ENCODE data around the gene LRBA. TPM values are rescaled to one million over a fixed set of nuclear protein-coding genes. Genes with fewer than 3 reads are reported as not detected.
"Not testable (repeated sequence)": the region's sequence is repeated elsewhere in the genome, so short reads cannot be mapped to it uniquely, and the experiment has no call there.

LRBA gene
- total and polyA plus RNA-seq, 9 of the 15 experiments (the other 6 are each of a cell fraction or from before 2014, with no cell fraction given): 24.2 to 88.7 (median 59.7) TPM

DNA sequence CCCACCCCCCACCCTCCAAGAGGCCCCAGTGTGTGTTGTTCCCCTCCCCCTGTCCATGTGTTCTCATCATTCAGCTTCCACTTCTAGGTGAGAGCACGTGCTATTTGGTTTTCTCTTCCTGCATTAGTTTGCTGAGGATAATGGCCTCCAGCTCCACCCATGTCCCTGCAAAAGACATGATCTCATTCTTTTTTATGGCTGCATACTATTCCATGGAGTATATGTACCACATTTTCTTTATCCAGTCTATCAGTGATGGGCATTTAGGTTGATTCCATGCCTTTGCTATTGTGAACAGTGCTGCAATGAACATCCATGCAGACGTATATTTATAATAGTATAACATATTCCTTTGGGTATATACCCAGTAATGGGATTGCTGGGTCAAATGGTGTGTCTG, 628.7 kb downstream of the LRBA start:
- in situ Hi-C loops (cut with MboI); H3K9ac ChIP-seq (ENCODE audit: insufficient read depth in 1 of 2, low read depth in 2 of 2, low read length in 2 of 2); H3K27ac ChIP-seq (ENCODE audit: extremely low read depth, low read depth, low read length); H3K27me3 ChIP-seq (ENCODE audit: control insufficient read depth in 2 of 2, insufficient read depth in 2 of 2, low read length in 2 of 2); H3K4me3 ChIP-seq; H2AFZ ChIP-seq (ENCODE audit: low read depth, low read length); H3K9me1 ChIP-seq (ENCODE audit: control insufficient read depth, insufficient read depth, low read length); H3K36me3 ChIP-seq (ENCODE audit: control insufficient read depth, insufficient read depth, low read length); POLR2A ChIA-PET; BruUV-seq (replicated peaks); intact Hi-C loops (cut with micrococcal nuclease); ATAC-seq; H4K20me1 ChIP-seq (replicated peaks; ENCODE audit: control insufficient read depth, insufficient read depth, low read length); DNase-seq (ENCODE audit: extremely low read depth in 1 of 4, low spot score in 3 of 4); H3K9me3 ChIP-seq (replicated peaks; ENCODE audit: control insufficient read depth, insufficient read depth, low read depth, low read length); H3K4me1 ChIP-seq (replicated peaks in 1 of 2; ENCODE audit: control insufficient read depth in 2 of 2, insufficient read depth in 2 of 2, low read length in 2 of 2); FAIRE-seq; CTCF ChIA-PET (ENCODE audit: low intra/inter-chr PET ratio); H3K79me2 ChIP-seq (ENCODE audit: control insufficient read depth, insufficient read depth, low read length); H3K4me2 ChIP-seq (ENCODE audit: insufficient read depth, low read length): not testable (repeated sequence)
- TF ChIP-seq KDM1A (IDR thresholded peaks at IDR 0.05): 0 out of 4 replicates have a peak, but pooled peaks of 1 of the 2 experiments have one; percentile 25
- peak; percentile 41 for TF ChIP-seq RBM25 (IDR thresholded peaks at IDR 0.05; ENCODE audit: low read depth, low read length, severe bottlenecking)
- peak; percentile 98 for TF ChIP-seq ZNF146 (CRISPR knock-in tag; IDR thresholded peaks at IDR 0.05; ENCODE audit: unreplicated experiment)
- TF ChIP-seq BCOR (IDR thresholded peaks at IDR 0.05): 0 out of 2 replicates have a peak, but pooled peaks have one; percentile 38
- WGBS (ENCODE audit: insufficient coverage, low coverage, missing lambda C conversion rate): 96% methylated on average over 2 of the region's 2 CpGs

DNA sequence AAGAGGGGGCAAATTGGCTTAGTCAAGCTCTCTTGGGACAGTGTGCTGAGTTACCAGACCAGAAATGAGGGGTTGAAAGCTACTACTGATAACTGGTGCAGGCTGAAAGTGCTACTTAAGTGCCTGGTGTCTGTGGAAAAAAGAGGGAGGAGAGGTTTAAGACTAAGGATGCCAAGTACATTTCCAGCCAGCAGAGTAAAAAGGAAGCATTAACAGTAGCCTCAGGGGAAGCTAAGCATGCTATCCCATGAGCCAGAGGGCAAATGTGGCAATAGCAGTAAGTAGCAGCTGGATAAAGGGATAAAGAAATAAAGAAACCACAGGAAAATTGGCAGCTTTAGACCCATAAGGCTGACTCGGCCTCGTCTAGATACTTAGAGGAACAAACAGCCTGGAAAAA, 629.5 kb downstream of the LRBA start:
- Histone ChIP-seq H3K9me1 (ENCODE audit: control insufficient read depth, insufficient read depth, low read length) (no peaks in the 10 kb centered on the region), H3K4me1 (replicated peaks in 1 of 2; ENCODE audit: control insufficient read depth in 2 of 2, insufficient read depth in 2 of 2, low read length in 2 of 2) (peaks cover 0 to 3% of the 10 kb centered on the region in 2 experiments; a peak in 1 of 5 replicates), H3K36me3 (ENCODE audit: control insufficient read depth, insufficient read depth, low read length) (no peaks in the 10 kb centered on the region), H3K9ac (ENCODE audit: insufficient read depth in 1 of 2, low read depth in 2 of 2, low read length in 2 of 2) (0 out of 4 replicates have a peak overlapping the region, but pooled peaks of 1 of the 2 experiments have one; percentile 12), H3K9me3 (replicated peaks; ENCODE audit: control insufficient read depth, insufficient read depth, low read depth, low read length) (no peaks in the 10 kb centered on the region), H3K4me2 (ENCODE audit: insufficient read depth, low read length) (no peak overlapping the region), H2AFZ (ENCODE audit: low read depth, low read length) (peak overlapping the region; percentile 23; the same call in 1 of the 2 replicates), H3K4me3 (no peak overlapping the region), H3K27ac (ENCODE audit: extremely low read depth, low read depth, low read length) (peak overlapping the region; percentile 51; the same call in 1 of the 3 replicates), H3K27me3 (ENCODE audit: control insufficient read depth in 2 of 2, insufficient read depth in 2 of 2, low read length in 2 of 2) (no peaks in the 10 kb centered on the region), H4K20me1 (replicated peaks; ENCODE audit: control insufficient read depth, insufficient read depth, low read length) (no peaks in the 10 kb centered on the region), H3K79me2 (ENCODE audit: control insufficient read depth, insufficient read depth, low read length) (no peaks in the 10 kb centered on the region)
- in situ Hi-C loops (cut with MboI) (no loop called here), intact Hi-C loops (cut with micrococcal nuclease) (no loop called here)
- no TSS peak for BruUV-seq (replicated peaks)
- WGBS (ENCODE audit: insufficient coverage, low coverage, missing lambda C conversion rate): 29% methylated on average over 2 of the region's 2 CpGs
- no peak for TF ChIP-seq ESRRA (IDR thresholded peaks at IDR 0.05; ENCODE audit: borderline replicate concordance, low read depth)
- TF ChIP-seq, protein P1, sequence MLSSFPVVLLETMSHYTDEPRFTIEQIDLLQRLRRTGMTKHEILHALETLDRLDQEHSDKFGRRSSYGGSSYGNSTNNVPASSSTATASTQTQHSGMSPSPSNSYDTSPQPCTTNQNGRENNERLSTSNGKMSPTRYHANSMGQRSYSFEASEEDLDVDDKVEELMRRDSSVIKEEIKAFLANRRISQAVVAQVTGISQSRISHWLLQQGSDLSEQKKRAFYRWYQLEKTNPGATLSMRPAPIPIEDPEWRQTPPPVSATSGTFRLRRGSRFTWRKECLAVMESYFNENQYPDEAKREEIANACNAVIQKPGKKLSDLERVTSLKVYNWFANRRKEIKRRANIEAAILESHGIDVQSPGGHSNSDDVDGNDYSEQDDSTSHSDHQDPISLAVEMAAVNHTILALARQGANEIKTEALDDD (IDR thresholded peaks at IDR 0.05): peak; percentile 52
- CTCF ChIA-PET (ENCODE audit: low intra/inter-chr PET ratio): no interaction called here
- peak in 1 of 4 experiments; percentile 11 for DNase-seq (ENCODE audit: extremely low read depth in 1 of 4, low spot score in 3 of 4)
- peak; percentile 67 for ATAC-seq
- POLR2A ChIA-PET: no interaction called here
- peak; percentile 56 for FAIRE-seq

Measured in K562 (cell line).